SU-DHL-6 (cell line): Measurements from ENCODE around the gene NDUFS2.

Experiments
- H2AFZ ChIP-seq: fragments of 200-600 bp; sonication (generic); 2 replicates; pipeline ENCODE4 v1.6.1; 2014; ENCODE audit warnings: low read depth, mild to moderate bottlenecking, moderate library complexity, mixed read lengths, antibody characterized with exemption, low read length; ENCODE audit not compliant: severe bottlenecking
- H3F3A ChIP-seq: fragments of 200-600 bp; shearing (Covaris generic); 2 replicates; pipeline ENCODE4 v1.6.0; 2016; ENCODE audit warnings: antibody characterized with exemption, mild to moderate bottlenecking; ENCODE audit not compliant: insufficient read depth
- H3K27ac ChIP-seq: fragments of 200-600 bp; sonication (generic); 2 replicates; pipeline ENCODE4 v1.5.1; 2016; ENCODE audit warnings: low read depth, mild to moderate bottlenecking, low read length, moderate library complexity, mixed read lengths
- H3K27me3 ChIP-seq: fragments of 200-600 bp; sonication (generic), shearing (Covaris generic); 2 replicates; pipeline ENCODE4 v1.6.0; 2014; ENCODE audit warnings: mild to moderate bottlenecking, low read length
- H3K36me3 ChIP-seq: fragments of 200-600 bp; sonication (generic); 2 replicates; pipeline ENCODE4 v1.6.1; 2014; ENCODE audit warnings: mild to moderate bottlenecking, low read length, mixed read lengths
- H3K4me2 ChIP-seq: fragments of 300-600, 200-600 bp; shearing (Covaris generic), sonication (generic); 2 replicates; pipeline ENCODE4 v1.6.0; 2014; ENCODE audit warnings: low read length, low read depth, mild to moderate bottlenecking; ENCODE audit not compliant: poor library complexity, severe bottlenecking
- H3K4me3 ChIP-seq: fragments of 200-600 bp; sonication (generic); 2 replicates; pipeline ENCODE4 v1.5.1; 2014; ENCODE audit warnings: antibody characterized with exemption, low read length, mild to moderate bottlenecking, mixed read lengths; ENCODE audit not compliant: insufficient read depth, poor library complexity, severe bottlenecking
- H3K79me2 ChIP-seq: fragments of 200-600 bp; sonication (generic); 2 replicates; pipeline ENCODE4 v1.6.1; 2014; ENCODE audit warnings: mild to moderate bottlenecking, low read length, moderate library complexity; ENCODE audit not compliant: insufficient read depth
- H3K9ac ChIP-seq: fragments of 200-600 bp; sonication (generic); 2 replicates; pipeline ENCODE4 v1.7.0; 2014; ENCODE audit warnings: mild to moderate bottlenecking, low read length
- H3K9me2 ChIP-seq: fragments of 200-600 bp; sonication (generic); replicated peaks from 2 replicates; pipeline ENCODE4 v1.6.1; 2014; ENCODE audit warnings: low read length; ENCODE audit not compliant: insufficient read depth
- H3K9me3 ChIP-seq: fragments of 200-600 bp; sonication (generic); 2 replicates; pipeline ENCODE4 v1.6.1; 2014; ENCODE audit warnings: low read length, mixed read lengths; ENCODE audit not compliant: insufficient read depth
- H4K20me1 ChIP-seq: fragments of 200-600 bp; sonication (generic); 2 replicates; pipeline ENCODE4 v1.6.1; 2014; ENCODE audit warnings: low read depth, mild to moderate bottlenecking, antibody characterized with exemption, low read length, moderate library complexity, mixed read lengths
- CTCF ChIP-seq: fragments of 200-600 bp; sonication (generic); IDR thresholded peaks from one replicate; pipeline ENCODE4 v1.5.1; 2017; ENCODE audit warnings: antibody characterized with exemption, mild to moderate bottlenecking, low read length, moderate library complexity; ENCODE audit not compliant: insufficient read depth, poor library complexity, severe bottlenecking
- EZH2phosphoT487 ChIP-seq: fragments of 200-600 bp; sonication (generic), shearing (Covaris generic); conservative IDR thresholded peaks from 2 replicates; pipeline ENCODE4 v1.6.1; 2018; ENCODE audit warnings: mild to moderate bottlenecking, antibody characterized with exemption, low read length, moderate library complexity, mixed read lengths

NDUFS2 gene

GRCh38 chr1:161172776-161173376 is 29.3 kb upstream of the NDUFS2 start:
- no peaks in the 10 kb centered on the region for H4K20me1 ChIP-seq
- H3K79me2 ChIP-seq: no peaks in the 10 kb centered on the region; the same call in 1 of the 2 replicates
- H3K9me2 ChIP-seq: no peaks in the 10 kb centered on the region
- H3K27me3 ChIP-seq: no peaks in the 10 kb centered on the region
- no peaks in the 10 kb centered on the region for H3K9me3 ChIP-seq
- no peak overlapping the region for H3K9ac ChIP-seq
- no peaks in the 10 kb centered on the region for H3K36me3 ChIP-seq
- TF ChIP-seq EZH2phosphoT487: no peak
- TF ChIP-seq CTCF: no peak
- H3K4me3 ChIP-seq: no peak overlapping the region
- H3F3A ChIP-seq: peaks cover 7% of the 10 kb centered on the region; the same call in 1 of the 2 replicates
- no peak overlapping the region for H3K4me2 ChIP-seq
- H3K27ac ChIP-seq: no peak overlapping the region
- no peak overlapping the region for H2AFZ ChIP-seq

- Histone ChIP-seq H3K79me2 (no peaks in the 10 kb centered on the region; the same call in 1 of the 2 replicates), H3K9ac (no peak overlapping the region), H3K27ac (no peak overlapping the region), H3K9me3 (no peaks in the 10 kb centered on the region), H4K20me1 (no peaks in the 10 kb centered on the region), H3K36me3 (no peaks in the 10 kb centered on the region), H3K4me2 (no peak overlapping the region), H3K27me3 (no peaks in the 10 kb centered on the region), H3K4me3 (no peak overlapping the region), H2AFZ (no peak overlapping the region), H3F3A (peaks cover 13% of the 10 kb centered on the region; the same call in 1 of the 2 replicates), H3K9me2 (no peaks in the 10 kb centered on the region)
- no peak for TF ChIP-seq EZH2phosphoT487
- no peak for TF ChIP-seq CTCF
Observed at GRCh38 chr1:161173711-161174110, 28.5 kb upstream of the NDUFS2 start.

GRCh38 chr1:161174911-161175310 is 27.3 kb upstream of the NDUFS2 start:
- Histone ChIP-seq H3F3A (peaks cover 13% of the 10 kb centered on the region; the same call in 1 of the 2 replicates), H3K36me3 (no peaks in the 10 kb centered on the region), H3K79me2 (no peaks in the 10 kb centered on the region; the same call in 1 of the 2 replicates), H3K4me3 (no peak overlapping the region), H3K9me3 (no peaks in the 10 kb centered on the region), H4K20me1 (no peaks in the 10 kb centered on the region), H3K27ac (no peak overlapping the region), H3K4me2 (no peak overlapping the region), H3K9me2 (no peaks in the 10 kb centered on the region), H2AFZ (no peak overlapping the region), H3K9ac (no peak overlapping the region), H3K27me3 (no peaks in the 10 kb centered on the region)
- TF ChIP-seq EZH2phosphoT487: no peak
- no peak for TF ChIP-seq CTCF
